Measurements from ENCODE around the gene LGSN. TPM values are rescaled to one million over a fixed set of nuclear protein-coding genes. Genes with fewer than 3 reads are reported as not detected.

The LGSN gene
- total and polyA plus RNA-seq, 2 of the 8 experiments (the other 6 are each of a cell fraction or from before 2014, with no cell fraction given) = 0.08 TPM; not detected in 1

GRCh38 chr6:63313111-63313510, 6.7 kb downstream of the LGSN start (continued):
- TF ChIP-seq KDM5A (IDR thresholded peaks at IDR 0.05; ENCODE audit: low read length) (no peak), JUND (IDR thresholded peaks at IDR 0.05; ENCODE audit: low read length) (no peak), KDM1A (IDR thresholded peaks at IDR 0.05; ENCODE audit: borderline replicate concordance, low read length) (no peak), ZNF274 (IDR thresholded peaks at IDR 0.05; ENCODE audit: borderline replicate concordance, extremely low read depth, low read length) (no peak)

All from H1 (cell line).